AG09309 (cell line): ENCODE results near the gene MED12L.
A peak's percentile ranks its signal among the peaks of the same experiment; 100 is the strongest.
"Not testable (repeated sequence)": the region's sequence is repeated elsewhere in the genome, so short reads cannot be mapped to it uniquely, and the experiment has no call there.

Experiments
- DNase-seq: peaks from one replicate; pipeline ENCODE4 v3.0.0-alpha.2; 2010; ENCODE audit warnings: low read depth
- H3K4me3 ChIP-seq: 2 replicates; pipeline ENCODE4 v1.5.1; 2011; ENCODE audit warnings: mild to moderate bottlenecking, low read depth, low read length, moderate library complexity; ENCODE audit not compliant: control insufficient read depth
- TF ChIP-seq, protein P1 (sequence below): IDR thresholded peaks from 2 replicates; pipeline ENCODE4 v1.5.1; 2011; ENCODE audit warnings: mild to moderate bottlenecking, low read depth, low read length, inconsistent platforms; ENCODE audit not compliant: insufficient read depth, control insufficient read depth; ENCODE audit errors: missing control alignments

MED12L gene

DNA sequence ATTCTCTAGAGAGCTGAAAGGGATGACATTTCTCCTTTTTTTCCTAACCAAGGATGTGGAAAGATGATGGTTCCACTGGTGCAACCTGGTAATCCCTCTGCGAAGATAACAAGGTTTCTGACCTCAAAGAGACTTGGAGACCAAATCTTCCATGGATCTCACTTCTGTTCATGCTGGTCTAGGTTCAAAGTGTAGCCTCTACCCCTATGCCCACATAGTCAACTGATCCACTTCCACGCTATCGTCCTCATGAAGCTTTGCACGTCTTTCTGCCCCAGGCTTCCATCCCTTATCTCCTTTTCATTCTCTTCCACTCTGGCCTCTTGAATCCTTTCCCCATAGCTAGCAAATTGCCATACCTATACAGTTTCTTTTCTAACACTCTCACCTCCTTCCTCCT, 8.8 kb upstream of the MED12L start:
- TF ChIP-seq, protein P1, sequence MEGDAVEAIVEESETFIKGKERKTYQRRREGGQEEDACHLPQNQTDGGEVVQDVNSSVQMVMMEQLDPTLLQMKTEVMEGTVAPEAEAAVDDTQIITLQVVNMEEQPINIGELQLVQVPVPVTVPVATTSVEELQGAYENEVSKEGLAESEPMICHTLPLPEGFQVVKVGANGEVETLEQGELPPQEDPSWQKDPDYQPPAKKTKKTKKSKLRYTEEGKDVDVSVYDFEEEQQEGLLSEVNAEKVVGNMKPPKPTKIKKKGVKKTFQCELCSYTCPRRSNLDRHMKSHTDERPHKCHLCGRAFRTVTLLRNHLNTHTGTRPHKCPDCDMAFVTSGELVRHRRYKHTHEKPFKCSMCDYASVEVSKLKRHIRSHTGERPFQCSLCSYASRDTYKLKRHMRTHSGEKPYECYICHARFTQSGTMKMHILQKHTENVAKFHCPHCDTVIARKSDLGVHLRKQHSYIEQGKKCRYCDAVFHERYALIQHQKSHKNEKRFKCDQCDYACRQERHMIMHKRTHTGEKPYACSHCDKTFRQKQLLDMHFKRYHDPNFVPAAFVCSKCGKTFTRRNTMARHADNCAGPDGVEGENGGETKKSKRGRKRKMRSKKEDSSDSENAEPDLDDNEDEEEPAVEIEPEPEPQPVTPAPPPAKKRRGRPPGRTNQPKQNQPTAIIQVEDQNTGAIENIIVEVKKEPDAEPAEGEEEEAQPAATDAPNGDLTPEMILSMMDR, result no peak
- no peak overlapping the region for H3K4me3 ChIP-seq
- no peak for DNase-seq

DNA sequence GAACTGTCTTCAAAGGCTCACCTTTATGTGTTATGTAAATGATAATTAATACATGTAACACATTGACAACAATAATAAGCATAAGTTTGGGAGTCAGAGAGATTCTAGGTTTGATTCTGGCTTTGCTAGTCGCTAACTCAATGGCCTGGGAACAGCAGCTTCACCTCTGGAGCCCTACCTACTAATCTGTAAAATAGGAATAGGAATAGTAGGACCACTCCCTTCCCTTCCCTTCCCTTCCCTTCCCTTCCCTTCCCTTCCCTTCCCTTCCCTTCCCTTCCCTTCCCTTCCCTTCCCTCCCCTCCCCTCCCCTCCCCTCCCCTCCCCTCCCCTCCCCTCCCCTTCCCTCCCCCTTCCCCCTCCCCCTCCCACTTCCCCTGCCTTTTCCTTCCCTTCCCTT, 4.4 kb upstream of the MED12L start:
- H3K4me3 ChIP-seq, DNase-seq: not testable (repeated sequence)

DNA sequence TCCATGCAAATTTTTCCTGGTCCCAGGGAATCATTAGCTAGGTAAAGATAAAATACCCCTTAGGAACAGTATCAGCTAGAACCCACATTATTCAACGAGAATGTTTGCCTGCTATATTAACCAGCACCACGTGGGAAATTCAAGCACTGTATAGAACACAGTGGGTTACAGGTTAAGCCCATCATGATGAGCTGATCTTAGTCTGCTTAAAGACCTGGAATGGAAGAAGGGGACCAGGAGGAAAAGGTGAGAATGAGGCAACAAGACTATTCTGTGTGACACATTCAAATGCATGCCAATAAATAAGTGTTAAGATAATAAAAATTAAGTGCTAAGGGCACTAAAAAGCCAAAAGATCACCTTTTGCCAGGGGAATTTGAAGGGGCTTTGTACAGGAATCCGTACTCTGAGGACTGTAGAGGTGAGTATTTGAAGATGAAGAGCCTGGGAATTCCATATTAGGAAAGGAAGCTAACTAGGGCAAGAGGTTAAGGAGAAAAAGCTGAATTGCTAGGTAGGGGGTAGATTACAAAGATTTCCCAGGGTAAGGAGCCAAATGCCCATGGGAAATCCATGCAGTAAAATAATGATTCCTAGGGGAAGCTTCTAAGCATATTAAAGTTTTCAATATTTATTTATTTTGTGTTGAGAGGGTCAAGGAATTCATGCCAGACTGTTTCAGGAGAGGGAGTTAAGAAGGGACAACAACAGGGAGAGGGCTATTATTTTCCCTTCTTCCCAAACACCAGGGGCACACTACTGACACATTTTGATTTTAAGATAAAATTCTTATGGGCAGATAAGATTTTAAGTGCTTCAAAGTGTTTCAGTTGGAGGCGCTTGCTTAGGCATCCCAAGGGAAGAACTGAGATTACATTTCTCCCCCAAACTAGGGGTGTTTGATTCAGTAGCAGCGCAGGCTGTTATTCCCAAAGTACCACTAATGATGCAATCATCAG, 2.3 kb upstream of the MED12L start:
- no peak overlapping the region for H3K4me3 ChIP-seq
- no peak for DNase-seq
- TF ChIP-seq, protein P1, result no peak

DNA sequence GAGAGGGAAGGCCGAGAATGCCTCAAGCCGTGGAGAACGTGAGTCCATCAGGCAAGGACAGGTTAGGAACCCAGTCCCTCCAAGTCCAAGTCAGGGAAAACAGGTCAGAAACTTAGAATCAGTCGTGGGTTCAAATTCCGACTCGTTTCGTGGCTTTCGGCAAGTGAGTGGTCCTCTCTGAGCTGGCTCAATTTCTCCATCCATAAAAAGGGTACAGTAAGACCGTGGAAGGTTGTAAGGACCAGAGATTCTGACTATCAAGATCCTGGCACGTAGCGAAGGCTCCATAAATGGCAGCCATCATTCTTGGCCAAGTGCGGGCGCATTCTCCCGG, 604 bp upstream of the MED12L start:
- DNase-seq, result no peak
- TF ChIP-seq, protein P1, result no peak
- no peak overlapping the region for H3K4me3 ChIP-seq

DNA sequence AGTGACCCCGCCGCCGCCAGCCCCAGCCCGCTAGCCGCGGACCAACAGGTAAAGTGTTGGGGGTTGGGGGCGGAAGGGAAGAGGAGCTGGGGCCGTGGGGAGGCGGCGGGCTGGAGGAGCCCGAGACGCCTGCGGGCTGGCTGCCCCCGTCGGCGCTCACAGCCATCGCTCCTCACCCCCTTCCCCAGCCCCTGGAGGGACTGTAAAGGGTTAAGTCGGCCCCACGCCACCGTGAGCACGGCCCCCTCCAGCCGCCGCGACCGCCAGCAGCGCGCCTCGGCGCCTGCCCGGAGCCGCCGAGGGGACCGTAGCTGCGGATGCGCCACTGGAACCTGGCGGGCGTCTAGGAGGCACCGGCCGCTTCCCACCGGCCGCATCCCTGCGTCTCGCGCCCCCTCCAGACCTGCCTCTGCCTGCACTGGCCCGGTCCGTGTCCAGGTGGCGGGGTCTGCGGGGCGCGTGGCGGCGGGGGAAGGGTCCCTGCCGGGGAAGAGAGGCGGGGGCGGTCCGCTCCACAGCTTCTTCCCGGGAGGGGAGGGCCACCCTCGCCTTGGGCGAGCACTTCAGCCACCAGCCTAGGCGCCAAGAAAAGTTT, 522 bp downstream of the MED12L start:
- no peak for DNase-seq
- TF ChIP-seq, protein P1, result no peak
- peak overlapping the region; percentile 67 for H3K4me3 ChIP-seq

DNA sequence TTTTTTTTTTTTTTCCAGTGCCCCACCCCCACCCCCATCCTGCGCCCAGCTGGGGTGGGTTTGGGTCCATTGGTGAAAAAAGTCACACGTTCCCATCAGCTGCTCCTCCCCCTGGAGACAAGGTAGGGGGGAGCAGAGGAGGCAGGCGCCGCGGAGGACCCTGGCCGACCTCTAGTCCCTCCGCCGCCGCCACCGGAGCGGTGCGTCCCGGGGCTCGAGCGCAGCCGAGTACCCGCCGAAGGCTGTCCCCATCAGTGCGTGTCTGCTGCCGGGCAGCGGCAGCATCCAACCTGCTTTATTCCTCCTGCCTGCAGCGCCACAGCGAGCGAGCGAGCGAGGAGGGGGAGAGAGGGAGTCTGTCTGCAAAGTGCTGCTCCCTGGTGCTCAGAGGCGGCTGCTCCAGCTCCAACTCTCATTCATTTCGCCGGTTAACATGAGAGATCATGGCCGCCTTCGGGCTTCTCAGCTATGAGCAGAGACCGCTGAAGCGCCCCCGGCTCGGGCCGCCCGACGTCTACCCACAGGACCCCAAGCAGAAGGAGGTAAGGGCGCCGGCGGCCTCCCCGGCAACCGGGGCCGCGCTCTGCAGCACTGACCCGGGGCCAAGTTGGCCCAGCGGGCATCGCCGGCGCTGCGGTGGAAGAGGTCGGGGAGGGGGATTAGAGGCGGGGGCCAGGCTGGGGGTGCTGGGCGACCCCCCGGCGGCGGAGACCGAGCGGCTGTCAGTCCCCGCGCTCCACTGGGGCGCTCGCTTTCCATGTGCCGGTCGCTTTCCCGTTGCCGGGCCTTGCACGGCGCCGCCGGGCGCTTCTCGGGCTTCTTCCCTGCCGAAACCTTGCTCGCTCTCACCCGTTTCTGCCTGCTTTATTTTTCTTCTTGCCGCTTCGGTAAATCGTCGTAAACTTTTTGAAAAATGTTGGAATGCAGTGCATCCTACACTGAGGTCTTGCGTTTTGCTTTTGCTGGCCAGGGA, 1.3 kb downstream of the MED12L start:
- DNase-seq, result peak; percentile 66
- TF ChIP-seq, protein P1, result peak; percentile 71
- H3K4me3 ChIP-seq, result peak overlapping the region; percentile 67
